Trophoblast cell (in vitro differentiated cells and primary cell): Measurements from ENCODE around the gene RNF175.

ENCODE experiments used
- DNase-seq, 2 donors: peaks; one replicate each; pipeline ENCODE4 v3.0.0-alpha.2; 2016
- H2AFZ ChIP-seq: 2 replicates; pipeline ENCODE4 v1.6.1; 2013; ENCODE audit warnings: low read length, moderate library complexity, mild to moderate bottlenecking; ENCODE audit not compliant: insufficient read depth, poor library complexity
- H2AK5ac ChIP-seq: 2 replicates; pipeline ENCODE4 v1.6.1; 2013; ENCODE audit warnings: mild to moderate bottlenecking, low read length
- H2BK120ac ChIP-seq: 2 replicates; pipeline ENCODE4 v1.6.1; 2013; ENCODE audit warnings: low read length, mild to moderate bottlenecking, moderate library complexity; ENCODE audit not compliant: insufficient read depth, poor library complexity
- H2BK12ac ChIP-seq: 2 replicates; pipeline ENCODE4 v1.6.1; 2013; ENCODE audit warnings: mild to moderate bottlenecking, low read length, moderate library complexity
- H2BK5ac ChIP-seq: 2 replicates; pipeline ENCODE4 v1.6.1; 2013; ENCODE audit warnings: low read length, low read depth, moderate library complexity, mild to moderate bottlenecking; ENCODE audit not compliant: poor library complexity
- H3K14ac ChIP-seq: 2 replicates; pipeline ENCODE4 v1.6.1; 2013; ENCODE audit warnings: mild to moderate bottlenecking, low read length
- H3K18ac ChIP-seq: 2 replicates; pipeline ENCODE4 v1.6.1; 2013; ENCODE audit warnings: mild to moderate bottlenecking, low read length
- H3K23ac ChIP-seq: 2 replicates; pipeline ENCODE4 v1.6.1; 2013; ENCODE audit warnings: low read length
- H3K27ac ChIP-seq: 2 replicates; pipeline ENCODE4 v1.5.1; 2013; ENCODE audit warnings: low read depth, mild to moderate bottlenecking, inconsistent platforms, low read length, moderate library complexity
- H3K27me3 ChIP-seq: 2 replicates; pipeline ENCODE4 v1.6.1; 2013; ENCODE audit warnings: inconsistent platforms, mild to moderate bottlenecking, low read length, moderate library complexity; ENCODE audit not compliant: insufficient read depth
- H3K36me3 ChIP-seq, 2 experiments: 1 replicate in 1 of 2; 2 replicates in 1 of 2; pipeline ENCODE4 v1.6.1; 2013; ENCODE audit warnings: low read length in 2 of 2, mild to moderate bottlenecking in 2 of 2, moderate library complexity in 1 of 2; ENCODE audit not compliant: insufficient read depth in 2 of 2, control insufficient read depth in 1 of 2
- H3K4ac ChIP-seq: 2 replicates; pipeline ENCODE4 v1.6.1; 2013; ENCODE audit warnings: low read depth, mild to moderate bottlenecking, low read length, moderate library complexity
- H3K4me1 ChIP-seq, 2 experiments: 1 replicate in 1 of 2; 2 replicates in 1 of 2; pipeline ENCODE4 v1.6.1; 2013; ENCODE audit warnings: low read length in 2 of 2, mild to moderate bottlenecking in 2 of 2, moderate library complexity in 1 of 2; ENCODE audit not compliant: insufficient read depth in 2 of 2, control insufficient read depth in 1 of 2
- H3K4me2 ChIP-seq: 2 replicates; pipeline ENCODE4 v1.6.1; 2013; ENCODE audit warnings: inconsistent platforms, mild to moderate bottlenecking, low read length, moderate library complexity
- H3K4me3 ChIP-seq: 2 replicates; pipeline ENCODE4 v1.5.1; 2013; ENCODE audit warnings: mild to moderate bottlenecking, low read depth, low read length, inconsistent platforms
- H3K79me1 ChIP-seq: one replicate; pipeline ENCODE4 v1.6.1; 2013; ENCODE audit warnings: low read length
- H3K79me2 ChIP-seq: 2 replicates; pipeline ENCODE4 v1.6.1; 2013; ENCODE audit warnings: low read length, mild to moderate bottlenecking; ENCODE audit not compliant: control insufficient read depth, insufficient read depth, poor library complexity
- H3K9ac ChIP-seq: 2 replicates; pipeline ENCODE4 v1.6.1; 2013; ENCODE audit warnings: mild to moderate bottlenecking, low read length
- H3K9me3 ChIP-seq: 2 replicates; pipeline ENCODE4 v1.6.1; 2013; ENCODE audit warnings: low read depth, mild to moderate bottlenecking, control low read depth, inconsistent platforms, low read length; ENCODE audit not compliant: insufficient read depth
- H4K12ac ChIP-seq: 2 replicates; pipeline ENCODE4 v1.6.1; 2013; ENCODE audit warnings: low read depth, mild to moderate bottlenecking, low read length, moderate library complexity
- H4K8ac ChIP-seq: 2 replicates; pipeline ENCODE4 v1.6.1; 2013; ENCODE audit warnings: low read depth, mild to moderate bottlenecking, low read length, moderate library complexity
- H4K91ac ChIP-seq: one replicate; pipeline ENCODE4 v1.6.1; 2013; ENCODE audit warnings: low read depth, mild to moderate bottlenecking, low read length, moderate library complexity
- WGBS: extraction: QIAGEN DNeasy Blood & Tissue Kit; methylation state at CpG from one replicate; pipeline ENCODE4 v1.1.7; 2013; ENCODE audit warnings: missing lambda C conversion rate; ENCODE audit not compliant: insufficient read length, insufficient coverage; ENCODE audit errors: extremely low coverage; 5-methylcytosine and 5-hydroxymethylcytosine counted together

The RNF175 gene

GRCh38 chr4:153782581-153782980 lies 22.8 kb upstream of the RNF175 start:
- Histone ChIP-seq H3K79me2 (no peaks in the 10 kb centered on the region), H2BK12ac (no peak overlapping the region), H3K9ac (no peak overlapping the region), H4K91ac (no peak overlapping the region), H2BK120ac (no peak overlapping the region), H3K4ac (no peak overlapping the region), H3K4me3 (no peak overlapping the region), H4K8ac (no peak overlapping the region), H3K36me3 (peaks cover 0 to 3% of the 10 kb centered on the region in 2 experiments), H3K9me3 (no peaks in the 10 kb centered on the region), H3K4me2 (no peak overlapping the region), H2AFZ (no peak overlapping the region), H2AK5ac (no peak overlapping the region), H3K79me1 (no peaks in the 10 kb centered on the region), H3K18ac (no peak overlapping the region), H4K12ac (no peak overlapping the region), H3K14ac (no peak overlapping the region), H3K4me1 (no peaks in the 10 kb centered on the region), H3K27me3 (peaks cover 3% of the 10 kb centered on the region), H2BK5ac (no peak overlapping the region), H3K23ac (no peak overlapping the region), H3K27ac (no peak overlapping the region)
- DNase-seq: no peak
- WGBS: no CpG with 5 or more reads among the region's 1 CpG

- Histone ChIP-seq H3K9ac (no peak overlapping the region), H4K8ac (no peak overlapping the region), H3K79me1 (no peaks in the 10 kb centered on the region), H3K9me3 (no peaks in the 10 kb centered on the region), H3K23ac (no peak overlapping the region), H3K36me3 (peaks cover 0 to 3% of the 10 kb centered on the region in 2 experiments), H3K79me2 (no peaks in the 10 kb centered on the region), H3K18ac (no peak overlapping the region), H2AK5ac (no peak overlapping the region), H3K4me2 (no peak overlapping the region), H3K27ac (no peak overlapping the region), H4K12ac (no peak overlapping the region), H3K14ac (no peak overlapping the region), H2BK120ac (no peak overlapping the region), H2BK5ac (no peak overlapping the region), H3K4me1 (no peaks in the 10 kb centered on the region), H2BK12ac (no peak overlapping the region), H2AFZ (no peak overlapping the region), H3K4me3 (no peak overlapping the region), H3K4ac (no peak overlapping the region), H4K91ac (no peak overlapping the region), H3K27me3 (no peaks in the 10 kb centered on the region)
- no CpG with 5 or more reads among the region's 6 CpGs for WGBS
- DNase-seq: no peak
Observed at GRCh38 chr4:153781717-153782416, 22.0 kb upstream of the RNF175 start.

GRCh38 chr4:153781280-153781679 lies 21.5 kb upstream of the RNF175 start:
- Histone ChIP-seq H3K23ac (no peak overlapping the region), H4K91ac (no peak overlapping the region), H3K4ac (no peak overlapping the region), H3K18ac (no peak overlapping the region), H3K79me2 (no peaks in the 10 kb centered on the region), H3K27ac (no peak overlapping the region), H3K79me1 (no peaks in the 10 kb centered on the region), H3K27me3 (no peaks in the 10 kb centered on the region), H3K14ac (no peak overlapping the region), H3K9ac (no peak overlapping the region), H3K4me1 (no peaks in the 10 kb centered on the region), H4K8ac (no peak overlapping the region), H2BK120ac (no peak overlapping the region), H2AFZ (no peak overlapping the region), H4K12ac (no peak overlapping the region), H2AK5ac (no peak overlapping the region), H2BK12ac (no peak overlapping the region), H3K9me3 (no peaks in the 10 kb centered on the region), H3K4me3 (no peak overlapping the region), H2BK5ac (no peak overlapping the region), H3K4me2 (no peak overlapping the region), H3K36me3 (peaks cover 0 to 3% of the 10 kb centered on the region in 2 experiments)
- no peak for DNase-seq
- WGBS: no CpG with 5 or more reads among the region's 17 CpGs

GRCh38 chr4:153780876-153781275 lies 21.1 kb upstream of the RNF175 start:
- Histone ChIP-seq H2BK5ac (no peak overlapping the region), H3K36me3 (peaks cover 0 to 3% of the 10 kb centered on the region in 2 experiments), H3K9me3 (no peaks in the 10 kb centered on the region), H3K4me3 (no peak overlapping the region), H4K91ac (no peak overlapping the region), H3K14ac (no peak overlapping the region), H3K4me1 (no peaks in the 10 kb centered on the region), H2AFZ (no peak overlapping the region), H3K9ac (no peak overlapping the region), H3K27me3 (no peaks in the 10 kb centered on the region), H3K79me2 (no peaks in the 10 kb centered on the region), H3K23ac (no peak overlapping the region), H3K4ac (no peak overlapping the region), H3K27ac (no peak overlapping the region), H4K8ac (no peak overlapping the region), H3K4me2 (no peak overlapping the region), H2AK5ac (no peak overlapping the region), H3K79me1 (no peaks in the 10 kb centered on the region), H2BK12ac (no peak overlapping the region), H2BK120ac (no peak overlapping the region), H3K18ac (no peak overlapping the region), H4K12ac (no peak overlapping the region)
- DNase-seq: no peak
- WGBS: no CpG with 5 or more reads among the region's 1 CpG
